Medulla oblongata (tissue), 1 donor: ENCODE results near the gene SLC2A9.
A peak's percentile ranks its signal among the peaks of the same experiment; 100 is the strongest.
"Not testable (repeated sequence)": the region's sequence is repeated elsewhere in the genome, so short reads cannot be mapped to it uniquely, and the experiment has no call there.

Experiments
- DNase-seq: peaks from one replicate; pipeline ENCODE4 v3.0.0-alpha.2; 2015; ENCODE audit errors: extremely low spot score

SLC2A9 gene

GRCh38 chr4:9826551-9826950 lies 194.7 kb downstream of the SLC2A9 start:
- DNase-seq, result no peak

GRCh38 chr4:9825049-9825448 lies 196.2 kb downstream of the SLC2A9 start:
- DNase-seq, result no peak

- no peak for DNase-seq
Observed at GRCh38 chr4:9820343-9820742, 201.0 kb downstream of the SLC2A9 start.

GRCh38 chr4:9816285-9816684 lies 205.0 kb downstream of the SLC2A9 start:
- DNase-seq, result no peak

- no peak for DNase-seq
Observed at GRCh38 chr4:9812501-9813340, 208.6 kb downstream of the SLC2A9 start.

- no peak for DNase-seq
Observed at GRCh38 chr4:9811806-9812205, 209.5 kb downstream of the SLC2A9 start.

- no peak for DNase-seq
Observed at GRCh38 chr4:9808077-9808476, 213.2 kb downstream of the SLC2A9 start.

- no peak for DNase-seq
Observed at GRCh38 chr4:9804918-9805317, 216.4 kb downstream of the SLC2A9 start.

- DNase-seq, result peak; percentile 56
Observed at GRCh38 chr4:9800848-9801247, 220.4 kb downstream of the SLC2A9 start.

GRCh38 chr4:9796641-9797040 lies 224.7 kb downstream of the SLC2A9 start:
- DNase-seq, result not testable (repeated sequence)

GRCh38 chr4:9792381-9792780 lies 228.9 kb downstream of the SLC2A9 start:
- no peak for DNase-seq

- not testable (repeated sequence) for DNase-seq
Observed at GRCh38 chr4:9785891-9786290, 235.4 kb downstream of the SLC2A9 start.

GRCh38 chr4:9782136-9782436 lies 239.2 kb downstream of the SLC2A9 start:
- no peak for DNase-seq

GRCh38 chr4:9781343-9782135 lies 239.8 kb downstream of the SLC2A9 start, which contains the start of gene DRD5:
TSS of gene DRD5 (plus strand) at chr4:9781634. CDS start at chr4:9782030, 396 bp downstream.
- DNase-seq, result no peak
